VCaP (cell line): ENCODE results near the gene CDC25A.

Experiments used
- H3K27ac ChIP-seq: fragments of 450-650 bp; 2 replicates; pipeline ENCODE4 v1.5.1; 2017
- CTCF ChIP-seq: fragments of 450-650 bp; conservative IDR thresholded peaks from 2 replicates; pipeline ENCODE4 v1.5.1; 2017; ENCODE audit warnings: mild to moderate bottlenecking, moderate library complexity

The CDC25A gene

DNA sequence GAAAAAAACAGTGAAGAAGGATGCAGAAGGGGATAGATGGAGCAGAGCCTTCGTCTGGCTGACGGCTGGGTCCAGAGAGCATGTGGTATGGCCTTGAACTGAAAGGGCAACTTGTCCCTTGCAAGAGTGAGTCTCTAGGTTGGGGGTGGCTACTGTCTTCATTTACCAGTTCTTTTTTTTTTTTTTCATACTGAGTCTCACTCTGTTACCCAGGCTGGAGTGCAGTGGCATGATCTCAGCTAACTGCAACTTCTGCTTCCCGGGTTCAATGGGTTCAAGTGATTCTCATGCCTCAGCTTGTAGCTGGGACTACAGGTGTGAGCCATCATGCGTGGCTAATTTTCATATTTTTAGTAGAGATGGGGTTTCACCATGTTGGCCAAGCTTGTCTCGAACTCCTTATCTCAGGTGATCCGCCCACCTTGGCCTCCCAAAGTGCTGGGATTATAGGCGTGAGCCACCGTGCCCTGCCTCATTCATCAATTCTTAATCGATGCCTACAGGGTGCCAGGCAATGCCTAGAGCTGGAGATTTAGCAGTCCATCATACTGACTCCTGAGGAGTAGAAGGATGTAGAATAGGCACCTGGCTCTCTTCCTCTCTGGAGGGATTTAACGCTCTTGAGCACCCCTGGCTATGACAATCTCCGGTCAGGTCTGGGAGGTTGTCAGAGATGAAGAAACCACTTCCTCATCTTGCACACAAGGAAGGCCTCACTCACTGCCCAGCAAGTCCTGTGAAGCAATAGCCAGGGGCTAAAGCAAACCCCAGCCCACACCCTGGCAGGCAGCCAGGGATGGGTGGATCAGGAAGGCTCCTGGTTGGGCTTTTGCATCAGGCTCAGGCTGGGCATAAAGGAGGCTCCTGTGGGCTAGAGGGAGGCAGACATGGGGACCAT lies 34.6 kb upstream of the CDC25A start, which contains the start of gene CAMP:
Gene CAMP, plus strand, starts transcription at position 880 of the 898 bp plus-strand sequence. Its CDS starts 17 bp downstream, at position 897.
- no peak for TF ChIP-seq CTCF
- no peak within 1 kb of the TSS for H3K27ac ChIP-seq

GRCh38 chr3:48220746-48221145 lies 32.5 kb upstream of the CDC25A start:
- TF ChIP-seq CTCF = no peak
- no peak overlapping the region for H3K27ac ChIP-seq

DNA sequence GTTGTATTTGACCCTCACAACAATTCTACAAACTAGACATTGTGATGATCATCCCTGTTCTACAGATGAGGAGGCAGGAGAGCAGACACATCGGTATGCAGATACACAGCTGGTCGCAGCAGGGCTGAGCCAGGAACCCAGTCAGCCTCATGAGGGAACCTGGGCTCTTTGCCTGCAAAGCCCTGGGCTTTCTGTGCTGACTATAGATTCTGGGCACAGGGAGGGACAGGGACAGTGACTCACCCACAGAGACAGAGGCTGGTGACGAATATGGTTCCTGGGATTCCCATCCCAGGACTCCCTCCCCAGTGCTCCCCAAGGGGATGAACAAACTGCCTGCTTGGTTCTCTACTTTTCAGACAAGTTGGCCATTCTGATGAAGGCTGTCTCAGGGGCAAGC lies 31.3 kb upstream of the CDC25A start:
- H3K27ac ChIP-seq = no peak overlapping the region
- no peak for TF ChIP-seq CTCF

GRCh38 chr3:48218537-48218936 lies 30.3 kb upstream of the CDC25A start:
- no peak overlapping the region for H3K27ac ChIP-seq
- no peak for TF ChIP-seq CTCF

DNA sequence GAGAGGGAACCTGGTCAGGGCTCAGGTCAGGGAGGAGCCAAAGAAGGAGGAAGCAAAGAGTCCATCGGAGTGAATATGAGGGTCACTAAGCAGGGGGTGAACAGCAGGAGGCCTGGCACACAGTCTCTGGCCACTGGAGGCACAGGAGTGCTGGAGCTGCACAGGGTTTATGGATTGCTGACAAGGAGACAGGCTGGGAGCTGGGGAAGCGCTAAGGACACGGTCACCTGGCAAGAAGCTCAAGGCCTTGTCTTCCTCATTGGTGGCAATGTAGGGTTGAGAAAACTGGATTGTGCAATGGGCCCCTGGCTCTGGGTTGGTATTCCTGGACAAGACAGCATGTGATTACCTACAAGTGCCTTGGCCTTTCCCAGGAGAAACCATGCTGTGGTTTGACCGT lies 29.2 kb upstream of the CDC25A start:
- TF ChIP-seq CTCF = no peak
- H3K27ac ChIP-seq = no peak overlapping the region

DNA sequence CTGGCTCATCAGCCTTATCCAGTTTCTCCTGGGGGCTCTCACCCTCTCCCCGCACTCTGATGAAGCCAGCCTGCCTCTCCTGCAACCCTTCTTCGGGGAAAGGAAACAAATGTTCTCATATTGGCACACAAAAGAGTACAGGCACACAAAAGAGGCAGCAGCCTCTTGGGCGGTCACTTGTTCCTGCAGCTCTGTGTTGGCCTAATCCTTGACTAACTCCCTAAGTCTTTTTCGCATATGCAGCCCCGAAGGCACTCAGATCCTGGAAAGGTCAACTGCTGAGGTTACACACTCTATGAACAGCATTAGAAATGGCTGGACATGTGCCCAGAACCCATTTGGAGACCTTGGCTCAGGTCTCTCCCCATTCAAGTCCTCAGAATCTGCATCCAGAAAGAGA lies 27.7 kb upstream of the CDC25A start:
- no peak for TF ChIP-seq CTCF
- H3K27ac ChIP-seq = peak overlapping the region; percentile 49; the same call in 1 of the 2 replicates

DNA sequence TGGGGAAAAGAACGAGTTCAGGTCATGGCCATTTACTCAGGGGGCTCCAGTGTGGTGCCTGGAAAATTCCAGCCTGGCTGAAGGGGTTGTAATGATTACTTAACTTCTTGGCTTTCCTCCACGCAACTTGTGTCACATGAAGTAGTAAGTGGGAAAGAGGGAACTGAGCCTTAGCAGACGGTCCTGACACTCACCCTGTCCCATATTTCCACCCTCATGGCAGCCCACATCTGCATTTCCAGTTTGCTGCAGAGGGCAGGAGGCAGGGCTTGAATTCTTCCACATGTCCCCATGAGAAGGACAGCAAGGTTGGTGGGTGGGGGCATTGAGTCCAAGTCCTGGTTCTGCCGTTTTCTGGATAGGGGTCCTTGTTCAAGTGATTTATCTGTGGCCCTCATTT lies 27.2 kb upstream of the CDC25A start:
- TF ChIP-seq CTCF = no peak
- H3K27ac ChIP-seq = peak overlapping the region; percentile 49; the same call in 1 of the 2 replicates
